K562 (cell line): Measurements from ENCODE around the gene TFAP2B. TPM values are rescaled to one million over a fixed set of nuclear protein-coding genes. Genes with fewer than 3 reads are reported as not detected.

ENCODE experiments used
- ATAC-seq: fragments of 200-7000 bp; cut with Tn5 transposase; 3 replicates; pipeline ENCODE4 v1.9.1; 2020; ENCODE audit warnings: moderate library complexity
- BruUV-seq: library from RNA; stranded (reverse); fragments of 400-500 nt; replicated peaks from 2 replicates; lab custom pipeline; 2021; lab: Mats Ljungman, UMichigan
- CTCF ChIA-PET: fragments of 300-600 bp; formaldehyde crosslinking; extraction: SDS; loops from one replicate; lab custom pipeline; 2021; ENCODE audit warnings: low intra/inter-chr PET ratio; lab: Yijun Ruan, JAX
- POLR2A ChIA-PET: fragments of 300-600, 350-650 bp; sonication (Branson Sonifier 250); formaldehyde crosslinking; extraction: SDS; loops from one replicate; lab custom pipeline; 2021; ENCODE audit warnings: antibody characterized with exemption, inconsistent platforms; lab: Yijun Ruan, JAX
- DNase-seq, 4 experiments: peaks; one replicate each; pipeline versions ENCODE4 v3.0.0 to v3.0.0-alpha.2; 2011 to 2018; ENCODE audit warnings: low spot score in 3 of 4, mixed read lengths in 3 of 4; ENCODE audit errors: extremely low read depth in 1 of 4
- FAIRE-seq: peaks from 2 replicates; lab custom pipeline; 2011; peaks lifted over from hg19 to GRCh38; lab: Jason Lieb, UNC
- H2AFZ ChIP-seq: 2 replicates; pipeline ENCODE4 v1.6.0; 2011; ENCODE audit warnings: low read depth, low read length, control low read depth, inconsistent platforms
- H3K27ac ChIP-seq: fragments of 200-600 bp; 3 replicates; pipeline ENCODE4 v1.8.0; 2011; ENCODE audit warnings: low read depth, mild to moderate bottlenecking, control low read depth, inconsistent platforms, low read length, moderate library complexity, mixed read lengths; ENCODE audit errors: extremely low read depth
- H3K27me3 ChIP-seq, 2 experiments: fragments of 300-600 bp in 1 of 2; 2 replicates in 1 of 2; 3 replicates in 1 of 2; pipeline versions ENCODE4 v1.6.0 to v1.8.0; 2011; ENCODE audit warnings: inconsistent platforms in 2 of 2, low read length in 2 of 2, mild to moderate bottlenecking in 1 of 2, mixed read lengths in 1 of 2, moderate library complexity in 1 of 2; ENCODE audit not compliant: control insufficient read depth in 2 of 2, insufficient read depth in 2 of 2
- H3K36me3 ChIP-seq: fragments of 300-600 bp; 3 replicates; pipeline ENCODE4 v1.8.0; 2011; ENCODE audit warnings: mild to moderate bottlenecking, low read length, inconsistent platforms; ENCODE audit not compliant: control insufficient read depth, insufficient read depth
- H3K4me1 ChIP-seq, 2 experiments: fragments of 200-600 bp in 1 of 2; replicated peaks in 1 of 2; 2 replicates in 1 of 2; 3 replicates in 1 of 2; pipeline versions ENCODE4 v1.5.1 to v1.8.0; 2011; ENCODE audit warnings: inconsistent platforms in 2 of 2, low read length in 2 of 2, mild to moderate bottlenecking in 1 of 2, mixed read lengths in 1 of 2, moderate library complexity in 1 of 2; ENCODE audit not compliant: control insufficient read depth in 2 of 2, insufficient read depth in 2 of 2
- H3K4me2 ChIP-seq: 2 replicates; pipeline ENCODE4 v1.6.1; 2011; ENCODE audit warnings: low read length, control low read depth, inconsistent platforms, mixed read lengths; ENCODE audit not compliant: insufficient read depth
- H3K4me3 ChIP-seq: fragments of 200-600 bp; sonication (generic), shearing (Covaris generic); 2 replicates; pipeline ENCODE4 v1.5.1; 2016; ENCODE audit warnings: control low read depth, inconsistent platforms
- H3K79me2 ChIP-seq: fragments of 200-600 bp; 3 replicates; pipeline ENCODE4 v1.8.0; 2011; ENCODE audit warnings: low read length, inconsistent platforms; ENCODE audit not compliant: control insufficient read depth, insufficient read depth
- H3K9ac ChIP-seq, 2 experiments: 2 replicates each; pipeline versions ENCODE4 v1.6.0 to v1.6.1; 2011; ENCODE audit warnings: low read depth in 2 of 2, low read length in 2 of 2, control low read depth in 1 of 2, inconsistent platforms in 1 of 2, mild to moderate bottlenecking in 1 of 2, mixed read lengths in 1 of 2; ENCODE audit not compliant: insufficient read depth in 1 of 2
- H3K9me1 ChIP-seq: one replicate; pipeline ENCODE4 v1.6.0; 2011; ENCODE audit warnings: inconsistent platforms, mild to moderate bottlenecking, low read length, moderate library complexity; ENCODE audit not compliant: control insufficient read depth, insufficient read depth
- H3K9me3 ChIP-seq: replicated peaks from 2 replicates; pipeline ENCODE4 v1.5.1; 2011; ENCODE audit warnings: low read depth, low read length, inconsistent platforms; ENCODE audit not compliant: control insufficient read depth, insufficient read depth
- H4K20me1 ChIP-seq: replicated peaks from 2 replicates; pipeline ENCODE4 v1.6.1; 2011; ENCODE audit warnings: low read length, inconsistent platforms, mixed read lengths; ENCODE audit not compliant: control insufficient read depth, insufficient read depth
- ATF2 ChIP-seq: sonication (generic); formaldehyde crosslinking; IDR thresholded peaks from 2 replicates; pipeline ENCODE4 v1.8.1; 2022; ENCODE audit warnings: missing genetic modification reagents
- ELF1 ChIP-seq: fragments of 200-800 bp; sonication (Bioruptor generic); IDR thresholded peaks from 2 replicates; pipeline ENCODE4 v1.6.1; 2016; ENCODE audit warnings: missing genetic modification characterization, missing compliant biosample characterization
- GABPB2 ChIP-seq: fragments of 250-450 bp; sonication (Bioruptor Pico); conservative IDR thresholded peaks from 2 replicates; pipeline ENCODE4 v1.5.1; 2021; ENCODE audit warnings: mild to moderate bottlenecking
- HCFC1 ChIP-seq: IDR thresholded peaks from 2 replicates; pipeline ENCODE4 v1.6.1; 2012; ENCODE audit warnings: low read depth, low read length, improper control_type of control experiment
- HOXB6 ChIP-seq: fragments of 250-450 bp; sonication (Bioruptor Pico); IDR thresholded peaks from 2 replicates; pipeline ENCODE4 v1.5.1; 2022; ENCODE audit warnings: mild to moderate bottlenecking, borderline replicate concordance
- RBM22 ChIP-seq: fragments of 200-400 bp; formaldehyde crosslinking; IDR thresholded peaks from 2 replicates; pipeline ENCODE4 v1.6.1; 2018; ENCODE audit warnings: low read length, low read depth; ENCODE audit not compliant: poor library complexity, severe bottlenecking
- RNF2 ChIP-seq: sonication (generic); IDR thresholded peaks from 2 replicates; pipeline ENCODE4 v1.6.1; 2016
- SPI1 ChIP-seq: IDR thresholded peaks from 2 replicates; pipeline ENCODE4 v1.6.1; 2011; ENCODE audit warnings: low read depth, low read length, control low read depth, borderline replicate concordance
- U2AF1 ChIP-seq: fragments of 200-400 bp; formaldehyde crosslinking; optimal IDR thresholded peaks from 2 replicates; pipeline ENCODE3; 2017; ENCODE audit warnings: mild to moderate bottlenecking, low read depth, low read length, moderate library complexity
- U2AF2 ChIP-seq: fragments of 200-400 bp; formaldehyde crosslinking; optimal IDR thresholded peaks from 2 replicates; pipeline ENCODE3; 2017; ENCODE audit warnings: low read depth, mild to moderate bottlenecking, low read length
- ZBTB17 ChIP-seq: fragments of 450-650 bp; formaldehyde crosslinking; IDR thresholded peaks from 2 replicates; pipeline ENCODE4 v1.4.0; 2020; ENCODE audit warnings: mild to moderate bottlenecking
- ZNF174 ChIP-seq: fragments of 250-450 bp; sonication (Bioruptor Pico); IDR thresholded peaks from 2 replicates; pipeline ENCODE4 v1.4.0; 2020; ENCODE audit warnings: mild to moderate bottlenecking
- ZNF24 ChIP-seq: fragments of 450-650 bp; IDR thresholded peaks from 2 replicates; pipeline ENCODE4 v1.6.1; 2016
- WGBS: fragments of 100-300 bp; shearing (Covaris generic); methylation state at CpG from one replicate; pipeline ENCODE4 v1.1.6; 2016; ENCODE audit warnings: low coverage, mixed read lengths; ENCODE audit not compliant: insufficient coverage; ENCODE audit errors: missing lambda C conversion rate; 5-methylcytosine and 5-hydroxymethylcytosine counted together
- in situ Hi-C: fragments of 300-500 bp; cut with MboI; formaldehyde crosslinking; loops from 4 replicates; pipeline ENCODE4 v1.15.0; 2018; ENCODE audit warnings: inconsistent platforms, mixed read lengths
- intact Hi-C: fragments of 100-400 bp; cut with micrococcal nuclease; formaldehyde crosslinking; loops from 2 replicates; pipeline ENCODE4 v1.14.2; 2022
- polyA plus RNA-seq, 8 experiments: library from polyadenylated mRNA; depleted of rRNA in 4 of 8; stranded (reverse) in 5 of 8; unstranded in 3 of 8; fragments of >200 nt; fragmentation: Nextera tagmentation in 2 of 8; fragmentation: Illumina TruSeq in 1 of 8; extraction: Ambion mirVana in 2 of 8; extraction: Trizol in 1 of 8; gene quantifications; 2 replicates each; pipeline versions ENCODE4 v1.2.1 to v1.2.3, GENCODE V29; 2011 to 2014; ENCODE audit warnings: inconsistent platforms in 1 of 8, missing spikeins in 1 of 8
- total RNA-seq, 7 experiments: library from RNA; depleted of rRNA in 6 of 7; stranded (reverse); fragments of >200 nt in 6 of 7; fragmentation: Illumina TruSeq in 2 of 7; extraction: Trizol in 2 of 7; gene quantifications; 2 replicates each; pipeline versions ENCODE4 v1.2.1 to v1.2.3, GENCODE V29; 2011 to 2021; ENCODE audit warnings: low replicate concordance in 1 of 7
- TF ChIP-seq, protein P1 (sequence below): fragments of 450-650 bp; IDR thresholded peaks from 2 replicates; pipeline ENCODE4 v1.6.1; 2017; ENCODE audit warnings: antibody characterized with exemption

The TFAP2B gene
- total and polyA plus RNA-seq, 9 of the 15 experiments (the other 6 are each of a cell fraction or from before 2014, with no cell fraction given), result not detected

DNA sequence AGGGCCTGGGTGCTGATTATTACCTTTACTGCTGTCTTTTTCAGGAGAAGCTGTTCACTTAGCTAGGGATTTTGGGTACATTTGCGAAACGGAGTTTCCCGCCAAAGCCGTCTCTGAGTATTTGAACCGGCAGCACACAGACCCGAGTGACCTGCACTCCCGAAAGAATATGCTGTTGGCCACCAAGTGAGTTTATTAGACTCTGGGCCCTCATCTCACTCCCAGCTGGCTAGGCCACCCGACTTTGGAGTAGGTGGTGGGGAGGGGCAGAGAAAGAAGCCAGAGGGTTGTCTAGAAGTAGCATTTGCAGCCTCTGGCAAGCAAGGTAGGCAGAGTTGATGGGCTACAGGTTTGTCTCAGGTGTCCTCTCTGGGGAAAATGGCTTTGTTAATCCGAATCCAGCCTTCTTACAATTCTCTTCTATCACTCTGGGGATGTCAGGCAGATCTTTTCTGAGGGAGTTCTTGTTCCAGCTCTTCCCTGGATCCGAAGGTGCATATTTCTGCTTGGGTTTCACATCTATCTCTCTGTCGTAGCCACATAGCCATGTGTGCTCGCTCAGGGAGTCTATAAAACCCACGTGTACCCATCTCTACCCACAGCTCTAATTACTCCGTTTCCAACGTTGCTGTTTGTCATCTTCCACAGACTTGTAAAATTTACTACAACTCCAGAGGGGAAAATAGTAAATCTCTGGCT is 21.6 kb downstream of the TFAP2B start:
- intact Hi-C loops, result no loop called here

GRCh38 chr6:50840811-50841192 is 22.1 kb downstream of the TFAP2B start:
- Histone ChIP-seq H3K4me1 (peaks cover 0 to 16% of the 10 kb centered on the region in 2 experiments; a peak in 2 of 5 replicates), H3K4me2 (no peak overlapping the region), H3K9me1 (no peaks in the 10 kb centered on the region), H3K79me2 (no peaks in the 10 kb centered on the region), H3K9ac (no peak overlapping the region), H4K20me1 (no peaks in the 10 kb centered on the region), H3K27me3 (no peaks in the 10 kb centered on the region), H3K36me3 (no peaks in the 10 kb centered on the region), H3K27ac (no peak overlapping the region), H2AFZ (no peak overlapping the region), H3K9me3 (no peaks in the 10 kb centered on the region), H3K4me3 (no peak overlapping the region)
- ATAC-seq (no peak), DNase-seq (no peak), FAIRE-seq (no peak)
- POLR2A ChIA-PET, result interaction anchor here (1.2 kb wide), 1 partner anchor 11 kb away, joined by 4 read pairs; no protein-coding TSS in a partner anchor
- in situ Hi-C loops, result no loop called here
- CTCF ChIA-PET, result no interaction called here
- BruUV-seq, result no TSS peak
- 80% methylated on average over 18 of the region's 18 CpGs for WGBS
- intact Hi-C loops, result no loop called here
- TF ChIP-seq HOXB6 (CRISPR knock-in tag), result no peak
- TF ChIP-seq HCFC1, result no peak
- TF ChIP-seq GABPB2 (CRISPR knock-in tag), result no peak
- no peak for TF ChIP-seq RBM22
- no peak for TF ChIP-seq ELF1 (tag)
- no peak for TF ChIP-seq RNF2
- no peak for TF ChIP-seq ZBTB17
- TF ChIP-seq, protein P1, sequence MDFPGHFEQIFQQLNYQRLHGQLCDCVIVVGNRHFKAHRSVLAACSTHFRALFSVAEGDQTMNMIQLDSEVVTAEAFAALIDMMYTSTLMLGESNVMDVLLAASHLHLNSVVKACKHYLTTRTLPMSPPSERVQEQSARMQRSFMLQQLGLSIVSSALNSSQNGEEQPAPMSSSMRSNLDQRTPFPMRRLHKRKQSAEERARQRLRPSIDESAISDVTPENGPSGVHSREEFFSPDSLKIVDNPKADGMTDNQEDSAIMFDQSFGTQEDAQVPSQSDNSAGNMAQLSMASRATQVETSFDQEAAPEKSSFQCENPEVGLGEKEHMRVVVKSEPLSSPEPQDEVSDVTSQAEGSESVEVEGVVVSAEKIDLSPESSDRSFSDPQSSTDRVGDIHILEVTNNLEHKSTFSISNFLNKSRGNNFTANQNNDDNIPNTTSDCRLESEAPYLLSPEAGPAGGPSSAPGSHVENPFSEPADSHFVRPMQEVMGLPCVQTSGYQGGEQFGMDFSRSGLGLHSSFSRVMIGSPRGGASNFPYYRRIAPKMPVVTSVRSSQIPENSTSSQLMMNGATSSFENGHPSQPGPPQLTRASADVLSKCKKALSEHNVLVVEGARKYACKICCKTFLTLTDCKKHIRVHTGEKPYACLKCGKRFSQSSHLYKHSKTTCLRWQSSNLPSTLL, result no peak
- no peak for TF ChIP-seq U2AF2
- TF ChIP-seq ZNF174 (CRISPR knock-in tag), result no peak
- no peak for TF ChIP-seq ATF2 (CRISPR knock-in tag)
- TF ChIP-seq ZNF24, result no peak
- no peak for TF ChIP-seq SPI1

More for the DNA sequence above, 21.6 kb downstream of the TFAP2B start:
- H3K4me1 ChIP-seq, result peaks cover 0 to 13% of the 10 kb centered on the region in 2 experiments; a peak in 2 of 5 replicates
- in situ Hi-C loops, result no loop called here
- no peaks in the 10 kb centered on the region for H4K20me1 ChIP-seq
- no peaks in the 10 kb centered on the region for H3K27me3 ChIP-seq
- peak overlapping the region; percentile 43 for H2AFZ ChIP-seq
- no peaks in the 10 kb centered on the region for H3K9me3 ChIP-seq
- H3K4me2 ChIP-seq, result no peak overlapping the region
- ATAC-seq (no peak), DNase-seq (no peak), FAIRE-seq (no peak)
- TF ChIP-seq U2AF1, result no peak
- no peak for TF ChIP-seq U2AF2
- H3K9ac ChIP-seq, result no peak overlapping the region
- CTCF ChIA-PET, result no interaction called here
- H3K4me3 ChIP-seq, result no peak overlapping the region
- WGBS, result 42% methylated on average over 15 of the region's 15 CpGs
- no peaks in the 10 kb centered on the region for H3K9me1 ChIP-seq
- no peaks in the 10 kb centered on the region for H3K79me2 ChIP-seq
- POLR2A ChIA-PET, result interaction anchor here (0.7 to 1.2 kb wide), 3 partner anchors 10 to 15 kb away, joined by 3 to 4 read pairs (median 3); no protein-coding TSS in a partner anchor
- H3K36me3 ChIP-seq, result no peaks in the 10 kb centered on the region
- no TSS peak for BruUV-seq
- no peak overlapping the region for H3K27ac ChIP-seq
